Right atrium auricular region (tissue), 2 donors: ENCODE results near the gene CELF6. TPM values are rescaled to one million over a fixed set of nuclear protein-coding genes. Genes with fewer than 3 reads are reported as not detected.

Source experiments
- DNase-seq: peaks from one replicate; pipeline ENCODE4 v3.0.0-alpha.2; 2019; ENCODE audit warnings: low spot score
- H3K27ac ChIP-seq, 2 donors: fragments of 200-600 bp; sonication (generic); 1 replicate in 1 of 2; 2 replicates in 1 of 2; pipeline ENCODE4 v1.5.1; 2016 to 2019
- H3K27me3 ChIP-seq, 2 donors: fragments of 200-600 bp; sonication (generic); one replicate each; pipeline versions ENCODE4 v1.5.1 to v1.6.0; 2017 to 2019
- H3K36me3 ChIP-seq: fragments of 200-600 bp; sonication (generic); one replicate; pipeline ENCODE4 v1.5.1; 2016
- H3K4me1 ChIP-seq, 2 donors: fragments of 200-600 bp; sonication (generic); one replicate each; pipeline versions ENCODE4 v1.5.1 to v1.6.0; 2017 to 2019
- H3K4me3 ChIP-seq, 2 donors: fragments of 200-600 bp; sonication (generic); 1 replicate in 1 of 2; 2 replicates in 1 of 2; pipeline ENCODE4 v1.5.1; 2017 to 2019; ENCODE audit warnings: mild to moderate bottlenecking in 1 of 2, moderate library complexity in 1 of 2
- H3K9me3 ChIP-seq, 2 donors: fragments of 200-600 bp; sonication (generic); one replicate each; pipeline ENCODE4 v1.5.1; 2019
- CTCF ChIP-seq, 2 donors: fragments of 200-600 bp; sonication (generic); IDR thresholded peaks; one replicate each; pipeline ENCODE4 v1.5.1; 2019; ENCODE audit warnings: antibody characterized with exemption in 2 of 2
- total RNA-seq, 2 donors: library from RNA; depleted of rRNA; stranded (reverse); fragments of >200 nt; gene quantifications; one replicate each; pipeline ENCODE4 v1.1.0, GENCODE V29; 2016

CELF6 gene
- total RNA-seq: under 1 TPM; 0.28 to 0.74 TPM

GRCh38 chr15:72319985-72320671 lies at the start of gene CELF6:
Gene CELF6, minus strand, starts transcription at chr15:72320157. Its CDS starts 283 bp downstream, at chr15:72319874.
- no peak for TF ChIP-seq CTCF (IDR thresholded peaks at IDR 0.05)
- peak within 1 kb of the TSS; percentile 21 to 60 for H3K4me3 ChIP-seq
- H3K27ac ChIP-seq: no peak within 1 kb of the TSS
- H3K9me3 ChIP-seq: no peaks in the 10 kb centered on the region
- H3K27me3 ChIP-seq: no peaks in the 10 kb centered on the region
- no peaks in the 10 kb centered on the region for H3K36me3 ChIP-seq
- H3K4me1 ChIP-seq: peaks cover 0 to 14% of the 10 kb centered on the region in 2 donors
- peak; percentile 81 for DNase-seq

GRCh38 chr15:72368899-72369298 lies 48.9 kb upstream of the CELF6 start:
- DNase-seq: peak; percentile 64
- peaks cover 0 to 17% of the 10 kb centered on the region in 2 donors for H3K4me1 ChIP-seq

GRCh38 chr15:72368325-72368724 lies 48.4 kb upstream of the CELF6 start:
- no peak for TF ChIP-seq CTCF (IDR thresholded peaks at IDR 0.05)
- peaks cover 0 to 17% of the 10 kb centered on the region in 2 donors for H3K4me1 ChIP-seq
- no peaks in the 10 kb centered on the region for H3K27me3 ChIP-seq
- no peak for DNase-seq
- no peaks in the 10 kb centered on the region for H3K36me3 ChIP-seq
- no peak overlapping the region for H3K27ac ChIP-seq
- H3K4me3 ChIP-seq: no peak overlapping the region
- H3K9me3 ChIP-seq: no peaks in the 10 kb centered on the region

More at GRCh38 chr15:72368899-72369298, 48.9 kb upstream of the CELF6 start:
- no peaks in the 10 kb centered on the region for H3K9me3 ChIP-seq
- H3K4me3 ChIP-seq: no peak overlapping the region
- H3K27ac ChIP-seq: no peak overlapping the region
- no peaks in the 10 kb centered on the region for H3K27me3 ChIP-seq
- H3K36me3 ChIP-seq: no peaks in the 10 kb centered on the region
- no peak for TF ChIP-seq CTCF (IDR thresholded peaks at IDR 0.05)

- no peak for DNase-seq
- no peaks in the 10 kb centered on the region for H3K27me3 ChIP-seq
- no peak overlapping the region for H3K27ac ChIP-seq
- H3K4me3 ChIP-seq: no peak overlapping the region
- TF ChIP-seq CTCF (IDR thresholded peaks at IDR 0.05): no peak
- no peaks in the 10 kb centered on the region for H3K9me3 ChIP-seq
- no peaks in the 10 kb centered on the region for H3K36me3 ChIP-seq
- peaks cover 0 to 16% of the 10 kb centered on the region in 2 donors for H3K4me1 ChIP-seq
Observed at GRCh38 chr15:72365844-72366243, 45.9 kb upstream of the CELF6 start.

- no peak for TF ChIP-seq CTCF (IDR thresholded peaks at IDR 0.05)
- no peak overlapping the region for H3K27ac ChIP-seq
- no peaks in the 10 kb centered on the region for H3K27me3 ChIP-seq
- DNase-seq: no peak
- H3K4me3 ChIP-seq: no peak overlapping the region
- H3K36me3 ChIP-seq: peaks cover 8% of the 10 kb centered on the region
- H3K4me1 ChIP-seq: peaks cover 0 to 31% of the 10 kb centered on the region in 2 donors
- no peaks in the 10 kb centered on the region for H3K9me3 ChIP-seq
Observed at GRCh38 chr15:72361176-72361575, 41.2 kb upstream of the CELF6 start.
